Hepatocyte (in vitro differentiated cells): ENCODE results near the gene ARID1A.

ENCODE experiments used
- CTCF ChIP-seq: fragments of 200-600 bp; sonication (generic); IDR thresholded peaks from 2 replicates; pipeline ENCODE4 v1.5.1; 2016; ENCODE audit warnings: antibody characterized with exemption, mild to moderate bottlenecking; ENCODE audit not compliant: poor library complexity
- EZH2 ChIP-seq: fragments of 200-600 bp; sonication (generic); IDR thresholded peaks from 2 replicates; pipeline ENCODE4 v1.6.1; 2016; ENCODE audit warnings: antibody characterized with exemption, mild to moderate bottlenecking, borderline replicate concordance

GRCh38 chr1:26739329-26739914 lies 43.6 kb downstream of the ARID1A start:
- no peak for TF ChIP-seq EZH2
- TF ChIP-seq CTCF, result no peak
